NCI-H1105 (cell line): ENCODE data around the gene ELOB.
A peak's percentile ranks its signal among the peaks of the same experiment; 100 is the strongest.

Experiments
- DNase-seq: peaks from one replicate; lab custom pipeline; 2025; lab: John Stamatoyannopoulos, UW

Gene ELOB

DNA sequence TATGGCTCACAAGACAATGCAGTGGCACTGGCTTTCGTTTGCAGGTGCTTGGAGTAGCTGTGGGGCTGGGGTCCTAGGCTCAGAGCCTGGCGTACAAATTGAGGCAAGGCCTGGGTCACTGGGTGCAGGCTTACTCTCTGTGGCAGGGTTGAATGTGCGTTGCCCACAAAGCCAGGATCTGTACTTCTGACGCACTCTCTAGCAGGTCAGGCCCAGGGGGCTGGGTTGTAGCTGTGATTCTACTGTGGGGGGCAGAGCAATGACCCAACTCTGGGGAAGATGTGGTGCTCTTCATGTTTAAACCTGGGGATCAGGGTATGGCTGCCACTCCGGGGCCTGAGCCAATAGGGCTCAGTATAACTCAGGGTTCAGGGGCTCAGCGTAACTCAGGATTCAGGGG lies 33.6 kb upstream of the ELOB start:
- no peak for DNase-seq

GRCh38 chr16:2809149-2809760 lies 32.2 kb upstream of the ELOB start:
- no peak for DNase-seq

- no peak for DNase-seq
These were observed 31.1 kb upstream of the ELOB start for GRCh38 chr16:2808181-2808580.

DNA sequence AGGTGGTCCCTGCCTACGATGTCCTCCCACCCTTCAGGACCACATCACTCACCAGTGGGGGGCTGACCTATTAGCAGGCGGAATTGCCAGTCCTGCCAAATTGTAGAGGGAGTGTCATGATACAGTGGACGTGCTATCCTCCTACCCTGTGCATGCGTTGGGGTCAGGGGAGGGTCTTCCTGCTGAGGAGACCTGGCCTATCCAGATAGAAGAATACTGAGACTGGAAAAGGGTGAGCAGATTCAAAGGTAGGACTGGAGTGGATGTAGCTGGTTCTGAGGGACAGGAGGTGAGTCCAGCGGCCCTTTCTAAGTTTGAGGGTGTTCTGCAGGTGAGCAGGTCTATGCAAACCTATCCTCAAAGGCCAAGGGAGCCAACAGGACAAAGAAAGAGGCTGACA lies 29.2 kb upstream of the ELOB start:
- no peak for DNase-seq

DNA sequence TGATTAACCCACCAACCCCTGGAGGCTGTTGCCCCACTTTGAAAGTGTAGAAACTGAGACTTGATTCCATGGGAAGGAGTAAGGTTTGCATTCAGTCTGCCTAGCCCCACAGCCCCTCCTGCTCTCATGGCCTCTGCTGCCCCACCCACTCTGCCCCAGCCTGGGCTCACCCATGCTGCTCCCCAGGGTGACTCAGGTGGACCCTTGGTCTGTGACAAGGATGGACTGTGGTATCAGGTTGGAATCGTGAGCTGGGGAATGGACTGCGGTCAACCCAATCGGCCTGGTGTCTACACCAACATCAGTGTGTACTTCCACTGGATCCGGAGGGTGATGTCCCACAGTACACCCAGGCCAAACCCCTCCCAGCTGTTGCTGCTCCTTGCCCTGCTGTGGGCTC lies 27.6 kb upstream of the ELOB start:
- DNase-seq: no peak

DNA sequence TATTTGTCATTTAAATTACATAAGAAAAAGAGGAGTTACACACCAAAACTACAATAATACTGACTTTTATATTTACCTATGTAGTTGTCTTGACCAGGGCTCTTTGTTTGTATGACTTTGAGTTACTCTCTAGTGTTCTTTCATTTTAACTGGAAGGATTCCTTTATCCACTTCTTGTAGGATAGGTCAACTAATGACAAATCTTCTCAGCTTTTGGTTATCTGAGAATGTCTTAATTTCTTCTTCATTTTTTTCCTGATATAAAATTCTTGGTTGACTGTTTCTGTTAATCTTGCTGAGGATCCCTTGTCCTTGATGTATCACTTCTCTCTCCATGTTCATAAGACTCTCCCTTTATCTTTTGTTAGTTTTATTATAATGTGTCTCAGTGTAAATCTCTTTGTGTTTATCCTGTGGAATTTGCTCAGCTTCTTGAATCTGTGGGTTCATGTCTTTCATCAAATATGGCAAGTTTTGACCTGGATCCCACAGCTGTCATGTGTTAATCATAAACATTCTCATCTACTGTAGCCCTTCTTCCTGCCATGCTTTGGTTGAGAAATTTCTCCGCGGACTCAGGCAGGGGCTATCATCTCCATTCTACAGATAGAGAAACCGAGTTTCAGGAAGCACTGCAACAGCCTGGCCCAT lies 26.6 kb upstream of the ELOB start:
- no peak for DNase-seq

DNA sequence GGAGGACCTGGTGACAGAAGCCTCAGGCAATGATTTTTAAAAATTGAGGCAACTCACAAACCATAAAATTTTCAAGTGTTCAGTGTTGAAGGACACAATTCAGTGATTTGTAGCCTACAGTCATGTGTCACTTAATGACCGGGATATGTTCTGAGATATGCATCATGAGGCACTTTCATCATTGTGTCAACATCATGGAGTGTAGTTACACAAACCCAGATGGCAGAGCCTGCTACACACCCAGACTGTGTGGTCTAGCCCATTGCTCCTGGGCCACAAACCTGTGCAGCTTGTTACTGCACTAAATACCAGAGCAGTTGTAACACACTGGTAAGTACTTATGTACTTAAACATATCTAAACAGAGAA lies 22.8 kb upstream of the ELOB start:
- no peak for DNase-seq

DNA sequence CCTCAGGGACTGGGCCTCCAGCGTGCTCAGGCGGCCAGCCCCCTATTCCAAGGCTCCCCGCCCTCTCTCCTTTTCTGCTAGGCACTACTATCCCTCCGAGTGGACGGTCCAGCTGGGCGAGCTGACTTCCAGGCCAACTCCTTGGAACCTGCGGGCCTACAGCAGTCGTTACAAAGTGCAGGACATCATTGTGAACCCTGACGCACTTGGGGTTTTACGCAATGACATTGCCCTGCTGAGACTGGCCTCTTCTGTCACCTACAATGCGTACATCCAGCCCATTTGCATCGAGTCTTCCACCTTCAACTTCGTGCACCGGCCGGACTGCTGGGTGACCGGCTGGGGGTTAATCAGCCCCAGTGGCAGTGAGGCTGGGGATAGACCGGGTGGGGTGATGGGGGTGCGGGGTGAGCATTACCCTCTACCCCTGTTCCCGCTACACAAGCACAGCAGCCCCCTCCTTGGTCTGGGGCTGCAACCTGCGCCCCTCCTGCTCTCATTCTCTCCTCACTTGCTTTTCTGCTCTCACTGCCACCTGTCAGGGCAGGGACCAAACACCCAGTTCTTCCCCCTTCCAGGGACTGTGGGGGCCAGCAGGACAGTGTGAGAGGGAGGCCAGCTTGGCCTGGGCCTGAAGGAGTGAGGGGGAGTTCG lies 22.3 kb upstream of the ELOB start:
- no peak for DNase-seq

DNA sequence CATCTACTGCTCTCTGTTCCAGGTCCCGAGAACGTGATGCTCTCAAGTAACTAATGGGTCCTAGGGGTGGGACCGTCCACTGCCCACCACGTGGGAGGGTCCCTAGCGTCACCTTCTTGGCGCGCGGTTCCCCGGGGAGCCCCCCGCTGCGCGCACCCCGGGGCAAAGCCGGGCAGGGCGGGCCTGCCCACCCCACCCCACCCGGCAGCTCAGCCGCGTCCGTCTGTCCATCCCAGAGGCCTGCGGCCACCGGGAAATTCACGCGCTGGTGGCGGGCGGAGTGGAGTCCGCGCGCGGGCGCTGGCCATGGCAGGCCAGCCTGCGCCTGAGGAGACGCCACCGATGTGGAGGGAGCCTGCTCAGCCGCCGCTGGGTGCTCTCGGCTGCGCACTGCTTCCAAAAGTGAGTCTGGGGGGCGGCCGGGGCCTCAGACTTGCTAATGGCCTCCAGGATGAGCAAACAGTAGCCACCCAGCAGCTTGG lies 21.7 kb upstream of the ELOB start:
- no peak for DNase-seq

- DNase-seq: no peak
These were observed 18.5 kb upstream of the ELOB start for GRCh38 chr16:2795395-2796143.

DNA sequence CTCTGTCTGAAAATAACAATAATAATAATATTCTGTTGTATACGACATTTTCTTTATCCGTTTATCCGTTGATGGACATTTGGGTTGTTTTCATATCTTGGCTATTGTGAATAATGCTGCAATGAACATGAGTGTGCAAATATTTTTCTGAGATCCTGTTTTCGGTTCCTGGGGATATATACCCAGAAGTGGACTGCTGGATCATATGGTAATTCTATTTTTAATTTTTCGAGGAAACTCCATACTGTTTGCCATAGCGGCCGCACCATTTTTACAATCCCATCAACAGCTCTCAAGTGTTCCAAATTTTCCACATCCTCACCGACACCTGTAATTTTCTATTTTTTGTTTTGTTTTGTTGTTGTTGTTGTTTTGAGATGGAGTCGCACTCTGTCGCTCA lies 15.9 kb upstream of the ELOB start:
- DNase-seq: no peak

GRCh38 chr16:2791174-2791573 lies 14.1 kb upstream of the ELOB start:
- DNase-seq: no peak

GRCh38 chr16:2790631-2791030 lies 13.6 kb upstream of the ELOB start:
- DNase-seq: no peak

DNA sequence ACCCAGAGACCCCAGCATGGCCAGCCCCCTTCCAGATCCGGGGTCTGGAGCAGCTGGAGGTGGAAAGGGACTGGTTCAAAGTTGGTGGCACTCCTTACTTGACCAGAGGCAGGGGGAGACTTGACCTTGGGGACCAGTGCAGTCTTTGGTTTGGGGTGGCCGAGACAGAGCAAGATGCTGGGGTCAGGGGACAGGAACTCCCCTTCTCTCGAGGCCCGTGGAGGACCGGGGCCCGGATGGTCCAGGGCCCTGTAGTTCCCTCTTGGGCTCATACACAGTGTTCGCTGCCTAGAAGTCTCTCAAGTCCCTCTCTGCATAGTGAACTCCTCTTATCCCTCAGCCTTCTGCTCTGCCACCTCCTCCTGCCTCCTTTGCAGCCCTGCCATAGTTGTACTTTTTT lies 10.9 kb upstream of the ELOB start:
- DNase-seq: no peak

- no peak for DNase-seq
These were observed 10.3 kb upstream of the ELOB start, which contains the start of gene PRSS33 for GRCh38 chr16:2787406-2787805. TSS of gene PRSS33 (minus strand) at chr16:2787560. CDS start at chr16:2786547, 1,013 bp downstream.

- no peak for DNase-seq
These were observed 9.7 kb upstream of the ELOB start for GRCh38 chr16:2786826-2787151.

DNA sequence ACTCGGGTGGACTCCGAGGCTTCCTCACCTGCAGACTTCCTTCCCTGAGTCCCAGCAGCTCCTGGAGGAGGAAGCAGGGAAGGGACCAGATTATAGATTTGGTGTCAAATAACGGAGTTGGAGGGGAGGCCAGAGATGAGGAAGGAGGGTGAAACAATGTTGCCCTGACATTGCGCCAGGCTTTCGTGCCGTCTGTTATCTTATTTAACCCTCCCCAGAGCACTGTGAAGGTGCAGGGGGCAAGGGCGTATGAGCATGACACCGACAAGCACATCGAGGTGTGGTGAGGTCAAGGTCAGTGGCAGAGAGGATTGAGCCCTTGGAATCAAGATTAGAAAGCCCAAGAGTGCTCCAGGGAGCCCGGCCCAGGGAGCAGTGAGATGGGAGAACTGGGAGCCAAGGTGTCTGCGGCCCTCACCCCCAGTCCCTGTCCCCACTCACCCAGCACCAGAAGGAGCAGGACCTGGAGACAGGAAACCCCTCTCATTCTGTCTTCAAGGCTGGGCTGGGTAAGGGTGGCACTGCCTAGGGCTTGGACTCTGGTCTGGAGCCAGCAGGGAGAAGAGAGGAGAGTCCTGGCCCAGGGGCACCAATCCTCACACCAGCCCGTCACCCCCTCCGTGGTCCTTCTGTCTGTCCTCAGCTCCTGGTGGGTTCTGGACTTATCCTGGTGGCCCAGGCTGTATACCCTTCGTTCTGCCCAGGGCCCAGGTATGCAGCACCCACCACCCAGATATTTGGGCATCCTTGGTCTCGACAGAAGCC lies 9.2 kb upstream of the ELOB start:
- DNase-seq: no peak

- peak; percentile 13 for DNase-seq
These were observed 8.3 kb upstream of the ELOB start for GRCh38 chr16:2785101-2785991.

- no peak for DNase-seq
These were observed 7.4 kb upstream of the ELOB start for GRCh38 chr16:2784358-2785100.

DNA sequence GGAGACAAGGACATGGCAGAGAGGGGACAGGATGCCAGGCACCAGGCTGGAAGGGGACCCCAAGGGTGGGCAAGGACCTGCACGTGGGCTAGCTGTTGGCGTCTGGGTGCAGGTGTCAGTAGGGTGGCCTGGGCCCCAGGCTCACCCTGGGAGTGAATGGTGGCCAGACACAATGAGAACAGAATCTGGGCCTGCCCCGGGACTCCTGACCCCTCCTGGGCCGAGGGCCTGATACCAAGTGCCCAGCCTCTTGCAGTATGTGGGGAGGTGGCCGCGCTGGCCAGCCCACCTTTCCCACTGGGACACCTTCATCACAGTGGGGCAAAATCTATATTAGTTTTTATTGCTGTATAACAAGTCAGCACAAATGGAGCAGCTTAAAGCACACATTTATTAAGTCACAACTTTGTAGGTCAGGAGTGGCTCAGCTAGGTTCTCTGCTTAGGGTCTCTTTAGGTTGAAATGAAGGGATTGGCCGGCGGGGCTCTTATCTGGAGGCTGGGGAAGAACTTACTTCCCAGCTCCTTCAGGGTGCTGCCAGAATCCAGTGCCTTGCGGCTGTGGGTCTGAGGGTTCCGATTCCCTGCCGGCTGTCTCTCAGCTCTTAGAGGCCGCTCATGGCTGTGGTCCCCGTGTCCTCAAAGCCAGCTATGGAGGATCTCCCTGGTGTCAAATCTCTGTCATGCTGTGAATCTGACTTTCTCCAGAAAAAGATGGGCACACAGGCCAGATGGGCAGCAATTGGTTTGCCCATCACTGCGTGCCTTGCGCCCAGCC lies 6.7 kb upstream of the ELOB start:
- DNase-seq: no peak
